ENCODE data around the gene OCA2. TPM values are rescaled to one million over a fixed set of nuclear protein-coding genes. Genes with fewer than 3 reads are reported as not detected.

Gene OCA2
- total RNA-seq, 1 donor from 2014 or later: 1.7 TPM

GRCh38 chr15:27796405-27797320 is 302.5 kb downstream of the OCA2 start:
- Mint-ChIP-seq H3K9me3 (ENCODE audit: unreplicated experiment) (peaks cover 2% of the 10 kb centered on the region), H3K36me3 (ENCODE audit: unreplicated experiment) (no peaks in the 10 kb centered on the region), H3K4me3 (ENCODE audit: unreplicated experiment) (no peak overlapping the region), H3K27me3 (ENCODE audit: unreplicated experiment) (no peaks in the 10 kb centered on the region), H3K27ac (ENCODE audit: unreplicated experiment) (no peak overlapping the region), H3K4me1 (ENCODE audit: low read depth, unreplicated experiment) (peaks cover 3% of the 10 kb centered on the region)
- no peak for TF ChIP-seq CTCF (IDR thresholded peaks at IDR 0.05; ENCODE audit: partially characterized antibody, unreplicated experiment)
- DNase-seq: no peak

- no peak overlapping the region for H3K4me3 Mint-ChIP-seq (ENCODE audit: unreplicated experiment)
- H3K9me3 Mint-ChIP-seq (ENCODE audit: unreplicated experiment): peaks cover 2% of the 10 kb centered on the region
- no peaks in the 10 kb centered on the region for H3K27me3 Mint-ChIP-seq (ENCODE audit: unreplicated experiment)
- H3K27ac Mint-ChIP-seq (ENCODE audit: unreplicated experiment): no peak overlapping the region
- H3K4me1 Mint-ChIP-seq (ENCODE audit: low read depth, unreplicated experiment): peaks cover 9% of the 10 kb centered on the region
- DNase-seq: no peak
- H3K36me3 Mint-ChIP-seq (ENCODE audit: unreplicated experiment): no peaks in the 10 kb centered on the region
- no peak for TF ChIP-seq CTCF (IDR thresholded peaks at IDR 0.05; ENCODE audit: partially characterized antibody, unreplicated experiment)
These were observed 306.3 kb downstream of the OCA2 start for GRCh38 chr15:27792756-27793264.

DNA sequence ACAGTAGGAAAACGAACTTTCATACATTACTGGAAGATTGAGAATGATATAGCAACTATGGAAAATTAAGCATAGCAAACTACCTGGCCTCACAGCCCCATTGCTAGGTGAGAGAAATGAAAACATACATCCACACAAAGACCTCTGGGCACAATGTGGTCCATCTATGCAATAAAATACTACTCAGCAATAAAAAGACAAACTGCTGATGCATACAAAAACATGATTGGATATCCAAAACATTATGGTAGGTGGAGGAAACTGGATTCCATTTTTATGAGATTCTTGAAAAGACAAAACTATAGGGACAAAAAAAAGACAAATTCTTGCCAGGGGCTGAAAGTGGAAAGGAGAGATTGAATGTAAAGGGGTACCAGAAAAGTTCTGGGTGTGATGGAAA is 308.8 kb downstream of the OCA2 start:
- TF ChIP-seq CTCF (IDR thresholded peaks at IDR 0.05; ENCODE audit: partially characterized antibody, unreplicated experiment): no peak
- no peaks in the 10 kb centered on the region for H3K27me3 Mint-ChIP-seq (ENCODE audit: unreplicated experiment)
- no peaks in the 10 kb centered on the region for H3K36me3 Mint-ChIP-seq (ENCODE audit: unreplicated experiment)
- H3K4me3 Mint-ChIP-seq (ENCODE audit: unreplicated experiment): no peak overlapping the region
- H3K9me3 Mint-ChIP-seq (ENCODE audit: unreplicated experiment): peaks cover 2% of the 10 kb centered on the region
- peaks cover 8% of the 10 kb centered on the region for H3K4me1 Mint-ChIP-seq (ENCODE audit: low read depth, unreplicated experiment)
- no peak for DNase-seq
- H3K27ac Mint-ChIP-seq (ENCODE audit: unreplicated experiment): no peak overlapping the region

DNA sequence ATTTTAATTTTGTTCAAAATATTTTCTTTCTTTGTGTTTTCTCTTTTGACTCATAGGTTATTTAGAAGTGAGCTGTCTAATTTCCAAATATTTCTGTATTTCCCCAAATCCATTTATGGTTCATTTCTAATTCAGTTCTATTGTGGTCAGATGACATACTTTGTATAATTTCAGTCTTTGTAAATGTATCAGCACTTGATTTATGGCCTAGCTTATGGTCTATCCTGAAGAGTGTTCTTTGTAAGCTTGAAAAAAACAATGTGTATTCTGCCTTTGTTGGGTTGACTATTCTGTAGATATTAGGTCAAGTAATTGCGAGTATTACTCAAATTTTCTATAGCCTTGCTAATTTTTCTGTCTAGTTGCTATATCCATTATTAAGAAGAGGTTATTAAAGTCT is 311.2 kb downstream of the OCA2 start:
- no peak overlapping the region for H3K27ac Mint-ChIP-seq (ENCODE audit: unreplicated experiment)
- no peaks in the 10 kb centered on the region for H3K27me3 Mint-ChIP-seq (ENCODE audit: unreplicated experiment)
- TF ChIP-seq CTCF (IDR thresholded peaks at IDR 0.05; ENCODE audit: partially characterized antibody, unreplicated experiment): no peak
- H3K9me3 Mint-ChIP-seq (ENCODE audit: unreplicated experiment): peaks cover 2% of the 10 kb centered on the region
- no peaks in the 10 kb centered on the region for H3K36me3 Mint-ChIP-seq (ENCODE audit: unreplicated experiment)
- DNase-seq: no peak
- peaks cover 7% of the 10 kb centered on the region for H3K4me1 Mint-ChIP-seq (ENCODE audit: low read depth, unreplicated experiment)
- no peak overlapping the region for H3K4me3 Mint-ChIP-seq (ENCODE audit: unreplicated experiment)

DNA sequence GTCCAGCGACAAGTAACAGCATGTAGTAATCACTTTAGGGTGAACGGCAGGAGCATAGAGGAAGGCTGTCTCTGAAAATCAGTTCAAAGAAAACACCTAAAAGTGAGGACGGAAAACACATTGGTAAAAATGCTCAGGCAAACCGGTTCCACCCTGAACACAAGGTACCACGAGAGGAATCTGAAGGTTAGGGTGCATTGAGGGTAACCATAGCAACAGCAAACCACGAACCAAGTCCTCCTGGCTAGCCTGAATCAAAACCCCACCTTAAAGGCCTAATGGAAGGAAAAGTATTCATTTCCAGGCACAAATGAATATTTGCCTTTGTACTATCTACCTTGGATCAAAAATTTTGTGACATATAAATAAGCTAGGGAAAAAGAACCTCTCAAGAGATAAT is 315.0 kb downstream of the OCA2 start:
- Mint-ChIP-seq H3K27ac (ENCODE audit: unreplicated experiment) (no peak overlapping the region), H3K9me3 (ENCODE audit: unreplicated experiment) (no peaks in the 10 kb centered on the region), H3K27me3 (ENCODE audit: unreplicated experiment) (no peaks in the 10 kb centered on the region), H3K4me1 (ENCODE audit: low read depth, unreplicated experiment) (peaks cover 2% of the 10 kb centered on the region), H3K4me3 (ENCODE audit: unreplicated experiment) (no peak overlapping the region), H3K36me3 (ENCODE audit: unreplicated experiment) (no peaks in the 10 kb centered on the region)
- no peak for DNase-seq
- TF ChIP-seq CTCF (IDR thresholded peaks at IDR 0.05; ENCODE audit: partially characterized antibody, unreplicated experiment): no peak

Data from glutamatergic neuron (in vitro differentiated cells).